Duodenal mucosa (tissue), 2 donors: ENCODE results near the gene PSKH1.

Source experiments
- H3K27ac ChIP-seq: one replicate; pipeline ENCODE4 v1.7.0; 2013; ENCODE audit warnings: low read depth, low read length
- H3K27me3 ChIP-seq, 2 donors: one replicate each; pipeline ENCODE4 v1.7.0; 2013; ENCODE audit warnings: low read length in 2 of 2, control low read depth in 1 of 2; ENCODE audit not compliant: insufficient read depth in 2 of 2, control insufficient read depth in 1 of 2
- H3K36me3 ChIP-seq, 2 donors: one replicate each; pipeline ENCODE4 v1.7.0; 2013; ENCODE audit warnings: low read length in 2 of 2, control low read depth in 1 of 2; ENCODE audit not compliant: insufficient read depth in 2 of 2, control insufficient read depth in 1 of 2
- H3K4me1 ChIP-seq, 2 donors: one replicate each; pipeline ENCODE4 v1.7.0; 2013; ENCODE audit warnings: low read length in 2 of 2, control low read depth in 1 of 2; ENCODE audit not compliant: insufficient read depth in 2 of 2, control insufficient read depth in 1 of 2
- H3K4me3 ChIP-seq, 2 donors: one replicate each; pipeline ENCODE4 v1.7.0; 2013; ENCODE audit warnings: low read length in 2 of 2, low read depth in 1 of 2
- H3K9ac ChIP-seq, 2 donors: one replicate each; pipeline ENCODE4 v1.7.0; 2013; ENCODE audit warnings: low read length in 2 of 2, low read depth in 1 of 2
- H3K9me3 ChIP-seq, 2 donors: one replicate each; pipeline ENCODE4 v1.7.0; 2013; ENCODE audit warnings: low read length in 2 of 2, control low read depth in 1 of 2; ENCODE audit not compliant: control insufficient read depth in 1 of 2

PSKH1 gene

DNA sequence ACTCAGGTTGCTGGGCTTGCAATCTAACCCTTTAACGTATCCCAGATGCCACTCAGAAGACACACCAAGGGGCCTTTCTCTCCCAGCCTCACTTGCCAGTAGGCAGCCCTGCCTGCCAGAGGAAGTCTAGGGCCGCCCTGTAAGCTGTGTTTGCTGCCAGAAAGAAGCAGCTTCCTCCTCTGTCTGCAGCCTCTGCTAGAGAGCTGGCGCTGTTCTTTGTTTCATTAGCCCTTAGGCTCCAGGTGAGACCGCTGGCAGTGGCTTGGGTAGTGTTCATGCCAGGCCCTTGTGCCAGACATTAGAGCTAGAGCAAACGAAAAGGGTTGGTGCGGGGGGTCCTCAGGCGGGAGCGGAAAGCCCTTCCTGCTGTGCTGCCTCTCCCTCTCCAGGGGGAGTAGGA lies 29.7 kb downstream of the PSKH1 start:
- H3K9me3 ChIP-seq: no peaks in the 10 kb centered on the region
- peaks cover 10 to 60% of the 10 kb centered on the region in 2 donors for H3K36me3 ChIP-seq
- H3K4me1 ChIP-seq: peaks cover 0 to 6% of the 10 kb centered on the region in 2 donors
- H3K27me3 ChIP-seq: no peaks in the 10 kb centered on the region
- no peak overlapping the region for H3K4me3 ChIP-seq
- no peak overlapping the region for H3K27ac ChIP-seq
- no peak overlapping the region for H3K9ac ChIP-seq

DNA sequence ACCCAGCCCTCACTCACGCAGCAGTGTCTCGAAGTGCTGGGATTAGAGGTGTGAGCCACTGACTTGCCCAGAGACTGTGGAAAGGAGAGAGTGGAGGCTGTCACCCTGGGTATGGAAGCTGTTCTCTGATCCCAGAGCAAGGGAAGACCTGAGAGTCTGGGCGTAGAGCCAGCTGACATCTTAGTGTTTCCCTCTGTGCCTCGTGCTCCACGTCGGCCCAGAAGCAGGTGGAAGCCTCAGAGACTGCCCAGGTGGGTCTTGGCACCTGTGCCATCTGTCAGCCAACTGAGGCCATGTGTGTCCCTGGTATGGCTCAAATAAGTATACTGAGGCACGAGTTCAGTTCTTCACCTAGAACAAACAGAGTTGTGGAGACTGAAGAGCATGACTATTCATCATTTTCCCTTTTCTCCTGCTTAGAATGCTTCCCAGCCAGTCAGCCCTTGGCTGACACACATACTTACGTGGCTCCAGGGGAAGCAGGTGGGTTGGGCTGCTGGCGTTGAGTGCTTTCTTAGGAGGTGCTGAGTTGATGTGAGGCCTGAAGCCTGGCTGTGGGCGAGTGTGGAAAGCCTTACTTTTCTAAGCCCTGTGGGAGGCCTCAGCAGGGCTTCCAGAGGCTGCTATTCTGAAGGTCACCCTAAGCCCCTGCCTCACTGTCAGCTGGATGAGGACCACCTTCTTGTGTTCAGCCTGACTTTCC lies 30.5 kb downstream of the PSKH1 start:
- no peak overlapping the region for H3K27ac ChIP-seq
- no peak overlapping the region for H3K9ac ChIP-seq
- H3K4me3 ChIP-seq: no peak overlapping the region
- H3K27me3 ChIP-seq: no peaks in the 10 kb centered on the region
- peaks cover 0 to 6% of the 10 kb centered on the region in 2 donors for H3K4me1 ChIP-seq
- peaks cover 10 to 64% of the 10 kb centered on the region in 2 donors for H3K36me3 ChIP-seq
- no peaks in the 10 kb centered on the region for H3K9me3 ChIP-seq

DNA sequence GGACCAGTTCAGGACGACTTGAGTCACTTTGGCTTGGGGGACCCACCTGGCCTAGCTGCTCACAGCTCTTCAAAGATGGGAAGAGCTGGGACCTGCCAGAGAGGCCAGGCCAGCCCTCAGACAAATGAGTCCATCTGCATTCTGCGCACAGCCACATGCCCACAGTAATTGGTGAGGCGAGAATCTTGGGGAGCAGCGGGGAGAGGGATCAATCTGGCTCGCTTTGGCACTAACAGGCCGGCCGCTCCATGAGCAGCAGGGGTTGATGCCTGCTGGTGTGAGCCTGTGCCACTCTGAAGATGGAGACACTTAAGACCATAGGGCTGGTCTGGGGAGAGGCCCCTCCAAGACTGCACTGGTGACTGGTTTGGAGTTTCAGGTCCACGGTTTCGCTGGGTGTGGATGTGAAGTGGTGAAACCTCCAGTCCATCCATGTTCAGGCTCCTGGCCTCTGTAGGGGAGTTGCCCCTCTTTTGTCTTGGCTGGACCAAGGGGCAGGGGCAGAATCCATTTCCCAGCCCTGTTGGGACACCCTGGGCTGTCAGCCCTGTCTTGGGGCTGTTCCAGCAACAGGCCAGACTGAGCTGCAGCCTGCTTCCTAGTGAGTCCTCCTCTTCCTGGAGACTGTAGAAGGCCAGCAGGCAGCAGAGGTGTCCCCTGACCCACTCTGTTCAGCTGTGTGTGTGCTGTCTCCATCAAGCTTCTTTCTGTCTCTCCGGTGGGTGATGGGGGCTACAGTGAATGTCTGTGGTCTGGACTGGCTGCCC lies 31.3 kb downstream of the PSKH1 start:
- Histone ChIP-seq H3K9me3 (no peaks in the 10 kb centered on the region), H3K4me3 (no peak overlapping the region), H3K4me1 (peaks cover 0 to 6% of the 10 kb centered on the region in 2 donors), H3K9ac (no peak overlapping the region), H3K36me3 (peaks cover 8 to 65% of the 10 kb centered on the region in 2 donors), H3K27me3 (no peaks in the 10 kb centered on the region), H3K27ac (no peak overlapping the region)

DNA sequence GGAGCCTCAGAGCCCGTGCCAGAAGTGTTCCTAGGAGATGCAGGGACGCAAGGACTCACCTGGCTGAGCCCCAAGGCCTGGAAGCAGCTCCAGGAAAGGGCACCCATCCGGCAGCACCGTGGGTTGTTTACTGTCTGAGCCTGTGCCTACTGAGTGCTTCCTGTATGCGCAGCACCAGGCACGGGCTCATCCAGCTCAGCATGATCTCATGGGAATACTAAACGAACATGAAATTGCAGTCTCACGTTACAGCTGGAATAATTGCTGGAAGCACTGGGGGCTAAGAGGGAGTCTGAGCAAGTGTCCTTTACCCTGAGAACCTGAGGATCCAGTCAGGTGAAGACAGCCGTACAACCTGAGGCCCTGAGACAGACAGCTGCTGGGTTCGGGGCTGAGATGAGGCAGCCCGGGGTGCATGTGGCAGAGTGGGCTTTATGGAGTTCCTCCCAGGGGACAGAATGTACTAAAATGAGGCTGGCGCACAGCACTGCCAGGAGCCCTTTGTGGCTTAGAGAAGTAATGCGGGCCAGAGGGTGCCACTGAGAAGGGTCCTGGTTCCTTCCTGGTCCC lies 33.2 kb downstream of the PSKH1 start:
- Histone ChIP-seq H3K36me3 (peaks cover 14 to 72% of the 10 kb centered on the region in 2 donors), H3K9ac (no peak overlapping the region), H3K9me3 (no peaks in the 10 kb centered on the region), H3K4me3 (no peak overlapping the region), H3K4me1 (peaks cover 0 to 6% of the 10 kb centered on the region in 2 donors), H3K27me3 (no peaks in the 10 kb centered on the region), H3K27ac (no peak overlapping the region)

DNA sequence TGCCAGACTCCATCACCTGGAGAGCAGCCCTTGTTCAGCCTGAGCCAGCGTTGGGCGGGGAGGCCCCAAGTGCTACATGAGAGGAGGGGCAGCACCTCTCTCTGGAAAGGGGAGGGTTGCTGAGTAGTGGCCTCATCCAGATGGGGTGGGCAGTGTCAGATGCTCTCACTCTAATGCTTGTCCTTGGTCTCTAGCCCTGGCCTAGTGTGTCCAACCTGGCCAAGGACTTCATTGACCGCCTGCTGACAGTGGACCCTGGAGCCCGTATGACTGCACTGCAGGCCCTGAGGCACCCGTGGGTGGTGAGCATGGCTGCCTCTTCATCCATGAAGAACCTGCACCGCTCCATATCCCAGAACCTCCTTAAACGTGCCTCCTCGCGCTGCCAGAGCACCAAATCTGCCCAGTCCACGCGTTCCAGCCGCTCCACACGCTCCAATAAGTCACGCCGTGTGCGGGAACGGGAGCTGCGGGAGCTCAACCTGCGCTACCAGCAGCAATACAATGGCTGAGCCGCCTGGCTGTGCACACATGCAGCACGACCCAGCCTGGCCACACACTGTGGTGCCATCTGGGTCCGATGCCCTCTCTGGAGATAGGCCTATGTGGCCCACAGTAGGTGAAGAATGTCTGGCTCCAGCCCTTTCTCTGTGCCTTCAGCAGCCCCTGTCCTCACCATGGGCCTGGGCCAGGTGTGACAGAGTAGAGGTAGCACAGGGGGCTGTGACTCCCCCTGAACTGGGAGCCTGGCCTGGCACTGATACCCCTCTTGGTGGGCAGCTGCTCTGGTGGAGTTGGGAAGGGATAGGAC lies 34.3 kb downstream of the PSKH1 start:
- H3K27me3 ChIP-seq: no peaks in the 10 kb centered on the region
- H3K36me3 ChIP-seq: peaks cover 18 to 76% of the 10 kb centered on the region in 2 donors
- H3K4me3 ChIP-seq: no peak overlapping the region
- no peak overlapping the region for H3K27ac ChIP-seq
- H3K9ac ChIP-seq: no peak overlapping the region
- H3K4me1 ChIP-seq: peaks cover 0 to 6% of the 10 kb centered on the region in 2 donors
- no peaks in the 10 kb centered on the region for H3K9me3 ChIP-seq

DNA sequence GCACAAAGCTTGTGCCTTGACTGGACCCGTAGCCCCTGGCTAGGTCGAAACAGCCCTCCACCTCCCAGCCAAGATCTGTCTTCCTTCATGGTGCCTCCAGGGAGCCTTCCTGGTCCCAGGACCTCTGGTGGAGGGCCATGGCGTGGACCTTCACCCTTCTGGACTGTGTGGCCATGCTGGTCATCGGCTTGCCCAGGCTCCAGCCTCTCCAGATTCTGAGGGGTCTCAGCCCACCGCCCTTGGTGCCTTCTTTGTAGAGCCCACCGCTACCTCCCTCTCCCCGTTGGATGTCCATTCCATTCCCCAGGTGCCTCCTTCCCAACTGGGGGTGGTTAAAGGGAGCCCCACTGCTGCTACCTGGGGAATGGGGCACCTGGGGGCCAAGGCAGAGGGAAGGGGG lies 35.1 kb downstream of the PSKH1 start:
- H3K27ac ChIP-seq: no peak overlapping the region
- H3K4me3 ChIP-seq: no peak overlapping the region
- peaks cover 19 to 68% of the 10 kb centered on the region in 2 donors for H3K36me3 ChIP-seq
- H3K9me3 ChIP-seq: no peaks in the 10 kb centered on the region
- H3K4me1 ChIP-seq: peaks cover 0 to under 1% of the 10 kb centered on the region in 2 donors
- H3K27me3 ChIP-seq: no peaks in the 10 kb centered on the region
- no peak overlapping the region for H3K9ac ChIP-seq

DNA sequence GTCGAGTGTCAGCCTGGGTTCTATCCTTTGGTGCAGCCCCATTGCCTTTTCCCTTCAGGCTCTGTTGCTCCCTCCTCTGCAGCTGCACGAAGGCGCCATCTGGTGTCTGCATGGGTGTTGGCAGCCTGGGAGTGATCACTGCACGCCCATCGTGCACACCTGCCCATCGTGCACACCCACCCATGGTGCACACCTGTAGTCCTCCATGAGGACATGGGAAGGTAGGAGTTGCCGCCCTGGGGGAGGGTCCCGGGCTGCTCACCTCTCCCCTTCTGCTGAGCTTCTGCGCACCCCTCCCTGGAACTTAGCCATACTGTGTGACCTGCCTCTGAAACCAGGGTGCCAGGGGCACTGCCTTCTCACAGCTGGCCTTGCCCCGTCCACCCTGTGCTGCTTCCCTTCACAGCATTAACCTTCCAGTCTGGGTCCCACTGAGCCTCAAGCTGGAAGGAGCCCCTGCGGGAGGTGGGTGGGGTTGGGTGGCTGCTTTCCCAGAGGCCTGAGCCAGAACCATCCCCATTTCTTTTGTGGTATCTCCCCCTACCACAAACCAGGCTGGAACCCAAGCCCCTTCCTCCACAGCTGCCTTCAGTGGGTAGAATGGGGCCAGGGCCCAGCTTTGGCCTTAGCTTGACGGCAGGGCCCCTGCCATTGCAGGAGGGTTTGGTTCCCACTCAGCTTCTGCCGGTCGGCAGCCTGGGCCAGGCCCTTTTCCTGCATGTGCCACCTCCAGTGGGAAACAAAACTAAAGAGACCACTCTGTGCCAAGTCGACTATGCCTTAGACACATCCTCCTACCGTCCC lies 35.7 kb downstream of the PSKH1 start:
- Histone ChIP-seq H3K27ac (no peak overlapping the region), H3K4me3 (no peak overlapping the region), H3K9ac (no peak overlapping the region), H3K4me1 (no peaks in the 10 kb centered on the region), H3K27me3 (no peaks in the 10 kb centered on the region), H3K36me3 (peaks cover 23 to 66% of the 10 kb centered on the region in 2 donors), H3K9me3 (no peaks in the 10 kb centered on the region)

DNA sequence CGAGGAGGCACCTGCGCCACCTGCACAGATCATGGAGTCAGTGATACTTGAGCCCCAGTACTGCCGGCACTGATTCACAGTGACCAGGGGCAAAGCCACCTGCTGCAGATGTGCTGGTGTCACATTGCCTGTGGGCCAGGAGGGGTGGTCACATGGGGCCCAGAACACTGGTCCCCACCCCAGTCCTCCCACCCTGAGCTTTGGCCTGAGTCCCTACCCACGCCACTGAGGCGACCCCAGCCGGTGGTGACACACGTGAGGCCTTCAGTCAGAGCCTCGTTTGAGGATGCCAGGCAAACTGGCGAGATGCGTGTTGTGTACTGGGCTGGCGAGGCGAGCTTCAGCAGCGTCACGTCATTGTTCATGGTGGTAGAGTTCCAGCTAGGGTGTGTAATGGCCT lies 37.1 kb downstream of the PSKH1 start:
- no peak overlapping the region for H3K4me3 ChIP-seq
- H3K27ac ChIP-seq: no peak overlapping the region
- no peak overlapping the region for H3K9ac ChIP-seq
- H3K27me3 ChIP-seq: no peaks in the 10 kb centered on the region
- H3K9me3 ChIP-seq: no peaks in the 10 kb centered on the region
- peaks cover 35 to 72% of the 10 kb centered on the region in 2 donors for H3K36me3 ChIP-seq
- peaks cover 5 to 8% of the 10 kb centered on the region in 2 donors for H3K4me1 ChIP-seq

DNA sequence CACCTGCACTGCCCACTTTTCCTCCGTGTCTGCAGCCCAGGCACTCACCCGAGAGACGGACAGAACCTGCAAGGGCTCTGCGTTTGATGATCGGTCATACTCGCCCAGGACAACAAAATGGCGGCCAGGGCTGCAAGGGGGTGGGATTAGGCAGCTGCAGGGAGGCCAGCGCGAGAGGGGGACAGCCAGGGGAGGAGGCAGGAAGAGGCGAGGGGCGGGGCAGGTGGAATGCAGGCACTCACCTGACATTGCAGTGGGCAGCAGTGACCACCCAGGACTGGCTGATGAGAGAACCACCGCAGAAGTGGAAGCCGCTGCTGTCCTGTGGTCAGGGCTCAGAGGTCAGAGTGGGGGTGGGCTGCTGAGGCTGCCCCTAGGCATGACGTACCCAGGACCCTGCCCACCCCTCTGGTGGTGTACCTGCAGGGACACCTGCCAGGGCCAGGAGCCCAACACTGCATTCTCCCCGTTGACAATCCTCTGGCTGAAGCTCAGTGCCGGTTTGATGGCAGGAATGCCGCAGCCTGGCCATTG lies 37.7 kb downstream of the PSKH1 start:
- peaks cover 7 to 13% of the 10 kb centered on the region in 2 donors for H3K4me1 ChIP-seq
- H3K27ac ChIP-seq: no peak overlapping the region
- H3K9me3 ChIP-seq: no peaks in the 10 kb centered on the region
- no peaks in the 10 kb centered on the region for H3K27me3 ChIP-seq
- peaks cover 35 to 70% of the 10 kb centered on the region in 2 donors for H3K36me3 ChIP-seq
- no peak overlapping the region for H3K4me3 ChIP-seq
- H3K9ac ChIP-seq: no peak overlapping the region
